ENCODE results near the gene FBXW9.
A peak's percentile ranks its signal among the peaks of the same experiment; 100 is the strongest.
"Not testable (repeated sequence)": the region's sequence is repeated elsewhere in the genome, so short reads cannot be mapped to it uniquely, and the experiment has no call there.

FBXW9 gene

GRCh38 chr19:12715102-12715501 lies 18.7 kb upstream of the FBXW9 start:
- no peak for DNase-seq

GRCh38 chr19:12713304-12713703 lies 16.9 kb upstream of the FBXW9 start:
- DNase-seq: not testable (repeated sequence)

- not testable (repeated sequence) for DNase-seq
These were observed 15.6 kb upstream of the FBXW9 start for GRCh38 chr19:12712077-12712476.

GRCh38 chr19:12711187-12711586 lies 14.8 kb upstream of the FBXW9 start:
- no peak for DNase-seq

DNA sequence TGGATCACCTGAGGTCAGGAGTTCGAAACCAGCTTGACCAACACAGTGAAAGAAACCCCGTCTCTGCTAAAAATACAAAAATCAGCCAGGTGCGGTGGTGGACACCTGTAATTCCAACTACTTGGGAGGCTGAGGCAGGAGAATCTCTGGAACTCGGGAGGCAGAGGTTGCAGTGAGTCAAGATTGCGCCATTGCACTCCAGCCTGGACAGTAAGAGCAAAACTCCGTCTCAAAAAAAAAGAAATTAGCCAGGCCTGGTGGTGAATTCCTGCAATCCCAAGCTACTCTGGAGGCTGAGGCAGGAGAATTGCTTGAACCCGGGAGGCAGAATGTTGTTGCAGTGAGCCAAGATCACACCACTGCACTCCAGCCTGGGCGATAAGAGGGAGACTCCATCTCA lies 12.2 kb upstream of the FBXW9 start:
- no peak for DNase-seq

GRCh38 chr19:12706332-12706718 lies 9.9 kb upstream of the FBXW9 start:
- DNase-seq: no peak

DNA sequence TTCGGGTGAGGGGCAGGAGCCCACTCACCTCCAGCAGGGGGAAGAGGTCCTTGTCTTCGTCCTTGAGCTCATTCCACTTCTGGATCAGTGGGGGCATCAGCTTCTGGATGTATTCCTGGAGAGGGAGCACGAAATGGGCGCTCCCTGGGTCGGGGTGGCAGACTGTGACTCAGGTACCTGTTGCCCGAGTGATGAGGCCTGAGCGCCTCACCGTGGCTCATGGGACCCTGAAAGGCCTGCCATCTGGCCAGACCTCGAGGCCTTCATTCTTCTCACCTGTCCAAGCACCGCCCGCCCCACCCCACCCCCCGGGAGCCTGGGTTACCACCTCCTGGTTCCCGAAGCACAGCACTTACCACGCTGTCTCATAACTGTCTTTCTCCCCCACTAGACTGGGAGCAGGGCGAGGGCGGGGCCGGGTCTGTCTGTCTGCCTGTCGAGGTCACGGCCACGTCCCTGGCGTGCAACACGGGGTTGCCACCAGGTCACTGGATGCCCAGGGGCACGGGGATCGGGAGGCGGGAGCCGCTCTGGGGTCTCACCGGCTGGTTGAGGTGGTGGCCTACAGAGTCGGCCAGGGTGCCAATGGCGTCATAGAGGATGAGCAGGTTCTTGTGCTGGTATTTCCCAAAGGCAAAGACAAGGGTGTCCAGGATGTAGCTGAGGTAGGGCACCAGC lies 9.4 kb upstream of the FBXW9 start:
- no peak for DNase-seq

- DNase-seq: no peak
These were observed 8.7 kb upstream of the FBXW9 start for GRCh38 chr19:12705169-12705568.

DNA sequence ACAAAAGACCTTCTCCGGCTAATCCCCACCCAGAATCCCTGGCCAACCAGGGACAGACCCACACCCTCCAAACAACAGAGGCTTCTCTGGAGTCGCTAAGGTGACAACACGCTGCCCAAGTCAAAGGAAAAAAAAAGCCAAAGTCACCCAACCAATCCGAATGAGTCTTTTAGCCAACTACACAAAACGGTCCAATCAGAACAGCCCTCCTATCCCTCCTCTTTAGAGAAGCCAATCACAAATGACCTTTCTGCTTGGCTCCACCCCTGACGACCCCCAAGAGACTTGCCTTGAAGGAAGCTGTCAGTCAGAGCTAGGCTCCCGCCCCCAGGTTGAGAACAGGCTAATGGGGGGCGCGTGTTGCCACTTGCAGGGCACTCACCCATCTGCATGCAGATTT lies 6.6 kb upstream of the FBXW9 start:
- DNase-seq: peak; percentile 43

- DNase-seq: no peak
These were observed 5.3 kb upstream of the FBXW9 start for GRCh38 chr19:12701596-12702282.

DNA sequence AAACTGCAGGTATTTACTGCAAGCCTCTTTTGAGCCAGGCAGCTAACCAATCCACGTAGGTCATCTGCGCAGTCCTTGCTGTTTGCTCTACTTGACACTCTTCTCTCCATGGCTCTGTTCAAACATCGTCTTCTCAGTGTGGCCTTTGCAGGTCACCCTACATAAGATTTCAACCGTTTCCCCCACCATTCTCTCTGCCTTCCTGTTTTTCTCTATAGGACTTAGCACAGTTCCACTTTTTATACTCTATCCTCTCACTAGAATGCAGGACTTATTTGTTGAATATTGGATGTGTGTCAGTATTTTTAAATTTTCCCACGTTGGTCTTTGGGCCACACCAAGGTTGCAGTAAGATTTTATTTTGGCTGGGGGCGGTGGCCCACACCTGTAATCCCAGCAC lies 1.7 kb upstream of the FBXW9 start:
- no peak for DNase-seq

DNA sequence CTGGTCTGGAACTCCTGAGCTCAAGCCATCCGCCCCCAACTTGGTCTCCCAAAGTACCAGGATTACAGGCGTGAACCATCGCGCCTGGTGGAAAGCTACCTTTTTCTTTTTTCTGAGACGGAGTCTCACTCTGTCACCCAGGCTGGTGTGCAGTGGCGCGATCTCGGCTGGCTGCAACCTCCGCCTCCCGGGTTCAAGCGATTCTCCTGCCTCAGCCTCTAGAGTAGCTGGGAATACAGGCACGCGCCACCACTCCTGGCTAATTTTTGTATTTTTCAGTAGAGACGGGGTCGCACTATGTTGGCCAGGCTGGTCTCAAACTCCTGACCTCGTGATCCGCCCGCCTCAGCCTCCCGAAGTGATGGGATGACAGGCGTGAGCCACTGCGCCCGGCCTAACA lies 994 bp upstream of the FBXW9 start:
- DNase-seq: not testable (repeated sequence)

GRCh38 chr19:12695997-12696365 lies 450 bp downstream of the FBXW9 start:
- DNase-seq: no peak

DNA sequence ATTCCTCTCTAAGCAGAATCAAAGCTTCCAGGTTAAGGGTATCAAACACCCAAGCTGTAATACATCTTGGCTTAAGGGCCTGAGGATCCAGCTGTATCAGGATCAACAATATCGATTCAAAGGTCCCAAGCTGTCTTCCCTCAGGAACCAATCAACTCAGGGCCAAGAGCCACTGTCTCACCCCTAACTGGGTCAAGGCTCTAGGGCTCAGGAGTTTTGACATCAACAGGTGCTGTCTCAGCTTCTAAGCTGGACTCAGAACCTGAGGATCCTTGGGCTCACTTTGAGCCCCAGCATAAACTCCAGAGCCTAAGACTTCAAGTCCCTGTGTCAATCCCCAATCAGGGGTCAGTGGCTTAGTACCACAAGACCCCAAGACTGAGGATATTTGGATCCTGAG lies 917 bp downstream of the FBXW9 start:
- DNase-seq: no peak

DNA sequence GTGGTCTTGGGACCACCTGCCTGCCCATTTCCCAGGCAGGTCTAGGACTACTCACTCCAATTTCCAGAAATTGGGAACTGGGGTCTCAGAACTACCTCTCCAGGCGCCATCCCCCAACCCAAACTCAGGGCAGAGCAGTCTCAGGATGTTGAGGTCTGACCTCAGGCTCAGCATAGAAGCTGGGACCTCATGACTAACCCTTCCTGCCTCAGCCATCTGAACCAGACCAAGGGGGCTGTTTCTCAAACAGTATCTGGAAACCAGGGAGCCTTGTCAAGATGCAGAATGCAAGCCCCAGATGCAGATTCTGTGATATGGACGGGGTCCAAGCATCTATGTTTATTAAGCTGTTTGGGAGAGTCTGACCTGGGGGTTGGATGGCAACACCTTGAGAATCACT lies 1.3 kb downstream of the FBXW9 start:
- DNase-seq: no peak

DNA sequence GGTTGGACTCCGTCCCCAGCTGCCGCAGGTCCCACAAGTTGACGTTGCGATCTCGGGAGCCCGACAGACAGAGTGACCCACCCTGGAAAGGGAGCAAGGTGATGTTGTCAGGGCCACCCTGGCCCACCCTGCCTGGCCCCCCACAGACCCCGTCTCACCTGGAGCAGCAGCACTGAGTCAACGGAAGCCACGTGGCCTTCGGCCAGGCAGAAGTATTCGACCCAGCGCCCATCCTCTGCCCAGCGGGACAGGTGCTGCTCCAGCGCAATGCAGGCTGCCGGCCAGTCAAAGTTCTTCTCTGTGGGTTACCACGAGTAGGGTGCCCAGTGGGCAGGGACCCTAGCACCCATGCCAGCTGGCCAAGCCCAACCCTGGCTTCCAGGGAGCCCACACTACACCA lies 1.8 kb downstream of the FBXW9 start:
- DNase-seq: no peak

- no peak for DNase-seq
These were observed 3.5 kb downstream of the FBXW9 start for GRCh38 chr19:12692960-12693359.

GRCh38 chr19:12689581-12690216 lies 6.7 kb downstream of the FBXW9 start:
- no peak for DNase-seq

DNA sequence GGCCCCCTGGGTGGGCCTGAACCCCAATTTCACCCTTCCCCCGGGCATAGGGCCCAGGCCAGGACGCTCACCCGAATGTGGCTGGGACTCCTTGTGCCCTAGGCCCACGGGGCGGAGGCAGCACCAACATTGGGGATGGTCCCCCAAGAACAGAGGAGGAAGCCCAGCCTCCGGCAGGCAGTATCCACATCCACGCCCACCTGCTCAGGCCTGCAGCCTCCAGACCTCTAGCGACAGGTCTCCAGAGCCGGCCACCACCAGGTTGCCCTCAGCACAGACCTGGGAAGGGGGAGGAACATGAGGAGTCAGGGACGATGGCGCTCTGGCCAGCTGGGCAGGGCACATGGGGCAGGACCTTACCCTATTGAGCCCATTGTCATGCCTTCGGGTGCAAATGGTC lies 7.4 kb downstream of the FBXW9 start:
- DNase-seq: no peak

- no peak for DNase-seq
These were observed 8.8 kb downstream of the FBXW9 start, which contains the start of gene GNG14 for GRCh38 chr19:12687496-12688196. Gene GNG14 (plus strand): TSS chr19:12687998. CDS start chr19:12688049, 51 bp downstream.

- no peak for DNase-seq
These were observed 10.6 kb downstream of the FBXW9 start for GRCh38 chr19:12685831-12686230.

GRCh38 chr19:12681074-12681987 lies 15.1 kb downstream of the FBXW9 start, which contains the start of gene DHPS:
Gene DHPS (minus strand): TSS chr19:12681880. CDS start chr19:12681766, 114 bp downstream.
- peak; percentile 98 for DNase-seq

Measured in NCI-H2029 (cell line).